NCI-H526 treated with DMSO at 0.1 percent for 48 hours (cell line): Measurements from ENCODE around the gene RRAD.
"Not testable (repeated sequence)": the region's sequence is repeated elsewhere in the genome, so short reads cannot be mapped to it uniquely, and the experiment has no call there.

ENCODE experiments used
- DNase-seq: peaks from one replicate; lab custom pipeline; 2025; lab: John Stamatoyannopoulos, UW

Gene RRAD

DNA sequence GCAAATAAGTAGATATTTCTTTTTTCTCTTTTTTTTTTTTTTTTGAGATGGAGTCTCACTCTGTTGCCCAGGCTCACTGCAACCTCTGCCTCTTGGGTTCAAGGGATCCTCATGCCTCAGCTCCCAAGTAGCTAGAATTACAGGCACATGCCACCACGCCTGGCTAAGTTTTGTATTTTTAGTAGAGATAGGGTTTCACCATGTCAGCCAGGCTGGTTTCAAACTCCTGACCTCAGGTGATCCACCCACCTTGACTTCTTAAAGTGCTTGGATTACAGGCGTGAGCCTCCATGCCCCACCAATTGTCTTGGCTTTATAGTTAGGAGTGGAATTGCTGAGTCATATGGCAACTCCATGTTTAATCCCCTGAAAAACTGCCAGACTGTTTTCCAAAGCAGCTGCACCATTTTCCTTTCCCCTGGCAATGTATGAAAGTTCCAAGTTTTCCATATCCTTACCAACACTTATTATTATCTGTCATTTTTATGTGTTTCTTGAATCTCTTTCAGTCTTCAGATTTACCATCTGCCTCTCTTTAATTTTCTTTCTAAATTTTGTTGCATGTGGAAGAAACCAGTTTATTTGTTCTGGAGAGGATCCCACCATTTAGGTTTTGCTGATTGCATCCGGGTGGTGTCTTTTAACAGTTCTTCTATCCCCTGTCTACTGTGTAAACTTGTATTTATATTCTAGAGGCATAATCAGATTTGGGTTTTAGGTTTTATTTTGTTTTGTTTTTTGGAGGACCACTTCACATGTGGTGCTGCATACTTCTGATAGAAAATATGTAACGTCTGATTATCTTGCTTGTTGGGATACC lies 25.8 kb upstream of the RRAD start:
- DNase-seq, result no peak

DNA sequence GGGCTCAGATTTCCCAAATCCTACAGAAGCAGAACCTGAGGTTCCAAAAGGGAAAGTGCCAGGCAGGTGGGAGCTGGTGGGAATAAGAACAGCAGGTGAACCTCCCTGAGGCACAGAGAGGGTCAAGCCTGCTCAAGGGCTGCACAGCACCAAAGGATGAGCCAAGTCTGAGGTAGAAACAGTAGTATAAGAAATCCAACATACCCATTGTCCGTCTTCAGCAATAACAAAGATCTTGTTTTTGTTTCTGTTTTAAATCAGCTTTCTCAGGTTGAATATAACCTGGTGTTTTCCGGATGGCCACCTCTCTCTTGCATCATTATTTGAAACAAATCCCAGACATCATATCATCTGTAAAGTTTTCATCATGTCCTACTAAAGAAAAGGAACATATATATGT lies 25.1 kb upstream of the RRAD start:
- DNase-seq, result no peak

DNA sequence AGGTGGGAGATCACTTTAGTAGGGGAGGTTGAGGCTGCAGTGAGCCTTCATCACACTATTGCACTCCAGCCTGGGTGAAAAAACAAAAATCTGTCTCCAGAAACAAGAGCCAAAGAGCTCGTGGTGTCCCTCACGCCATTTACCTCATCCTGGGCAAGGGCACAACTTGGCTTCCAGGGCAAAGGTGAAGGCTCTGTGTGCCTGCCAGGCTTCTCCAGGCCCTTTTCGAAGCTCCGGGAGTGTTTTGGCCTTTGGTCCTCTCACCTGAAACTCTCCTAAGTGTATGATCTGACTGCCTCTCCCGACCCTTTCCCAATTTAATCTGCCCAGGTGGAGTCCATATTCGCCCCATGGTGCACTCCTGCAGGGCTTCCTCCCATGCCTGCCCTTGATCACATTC lies 24.1 kb upstream of the RRAD start:
- no peak for DNase-seq

DNA sequence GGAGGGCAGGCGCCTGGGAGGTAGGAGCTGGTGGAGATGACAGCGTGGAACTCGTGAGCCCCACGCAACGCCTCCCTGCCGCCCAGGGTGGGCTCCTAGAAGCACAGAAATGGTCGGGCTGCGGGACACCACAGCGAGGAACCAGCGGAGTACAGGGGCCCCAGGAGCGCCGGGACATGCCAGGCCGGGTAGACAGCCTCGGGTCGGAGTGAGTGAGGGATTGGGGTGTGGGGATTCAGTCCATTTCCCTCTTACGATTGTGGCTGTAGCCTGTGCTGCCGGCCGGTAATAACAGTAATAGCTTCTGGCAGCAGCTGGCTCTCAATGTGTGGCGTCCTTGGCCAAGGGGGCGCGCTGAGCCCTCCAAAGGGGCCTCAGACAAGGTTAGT lies 23.5 kb upstream of the RRAD start:
- no peak for DNase-seq

DNA sequence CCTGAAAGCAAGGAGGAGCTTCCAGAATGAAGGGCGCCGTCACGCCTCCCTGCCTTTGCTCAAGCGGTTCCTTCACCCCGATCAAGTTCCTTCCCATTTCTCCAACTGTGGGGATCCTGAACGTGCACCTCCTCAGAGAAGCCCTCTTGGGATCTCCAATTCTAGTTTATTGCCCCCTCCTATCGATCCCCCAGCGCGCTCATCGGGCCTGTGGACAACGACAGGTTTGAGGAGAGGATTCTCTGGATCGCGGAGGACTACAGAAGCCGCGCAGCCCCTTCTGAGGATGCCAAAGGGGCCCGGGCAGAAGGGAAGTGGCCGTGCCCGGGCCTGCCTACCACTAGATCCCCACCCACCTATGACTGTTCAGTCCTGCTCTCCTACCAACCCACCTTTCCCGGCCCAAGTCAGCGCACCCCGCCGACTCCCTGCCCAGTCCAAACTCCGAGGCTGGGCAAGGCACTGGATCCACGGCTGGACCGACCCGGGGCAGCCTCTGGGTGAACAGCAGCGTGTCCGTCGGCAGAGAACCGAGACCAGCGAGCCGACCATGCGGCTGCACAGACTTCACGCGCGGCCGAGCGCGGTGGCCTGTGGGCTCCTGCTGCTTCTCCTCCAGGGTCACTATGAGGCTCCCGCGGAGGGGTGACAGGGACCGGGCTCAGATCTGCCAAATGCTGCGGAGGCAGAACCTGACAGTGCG lies 22.9 kb upstream of the RRAD start:
- DNase-seq, result no peak

DNA sequence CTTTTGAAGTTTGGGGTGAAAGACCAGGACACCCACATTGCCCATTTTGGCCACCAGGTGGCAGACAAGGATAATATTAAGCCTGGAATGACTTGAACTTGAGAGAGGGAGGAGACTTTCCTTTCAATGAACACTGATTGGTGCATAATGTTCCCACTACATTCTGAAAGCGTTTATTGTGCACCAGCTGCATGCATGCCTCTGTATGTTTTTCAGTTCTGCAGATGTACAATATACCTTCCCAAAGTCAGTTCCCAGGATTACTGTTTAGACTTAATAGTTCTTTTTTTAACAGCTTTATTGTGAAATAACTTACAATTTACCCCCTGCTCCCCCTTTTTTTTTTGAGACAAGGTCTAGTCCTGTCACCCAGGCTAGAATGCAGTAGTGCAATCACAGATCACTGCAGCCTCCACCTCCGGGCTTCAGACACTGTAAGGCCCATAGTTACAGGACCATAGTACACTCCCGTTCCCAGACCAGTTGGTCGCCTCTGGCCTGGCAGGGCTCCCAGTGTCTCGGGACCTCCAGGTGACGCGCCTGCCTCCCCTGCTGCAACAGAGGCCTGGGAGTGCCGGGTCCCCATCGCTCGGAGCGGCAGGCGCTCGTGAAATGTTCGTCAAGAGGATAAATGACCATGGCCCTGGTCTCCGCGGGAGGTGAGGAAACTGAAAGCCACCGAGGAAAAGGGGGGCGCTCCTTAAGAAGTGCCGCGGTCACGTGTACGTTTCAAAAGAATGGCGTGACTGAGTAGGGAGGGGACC lies 22.1 kb upstream of the RRAD start:
- DNase-seq, result peak; percentile 56

DNA sequence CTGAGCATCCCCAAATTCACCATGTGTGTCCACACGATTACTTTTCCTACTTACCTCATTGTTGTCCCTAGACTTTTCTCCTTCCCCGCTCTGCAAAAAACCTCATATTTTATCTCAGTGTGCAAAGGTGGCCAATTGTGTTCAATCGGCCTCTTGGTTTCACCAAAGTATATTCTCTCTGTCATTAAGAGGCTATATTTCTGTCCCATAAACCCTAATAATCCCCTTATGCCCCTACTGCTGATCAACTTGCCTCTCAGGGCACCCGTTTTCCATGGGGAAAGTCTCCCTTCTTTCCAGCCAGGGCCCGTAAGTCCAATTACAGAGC lies 21.6 kb upstream of the RRAD start:
- DNase-seq, result no peak

DNA sequence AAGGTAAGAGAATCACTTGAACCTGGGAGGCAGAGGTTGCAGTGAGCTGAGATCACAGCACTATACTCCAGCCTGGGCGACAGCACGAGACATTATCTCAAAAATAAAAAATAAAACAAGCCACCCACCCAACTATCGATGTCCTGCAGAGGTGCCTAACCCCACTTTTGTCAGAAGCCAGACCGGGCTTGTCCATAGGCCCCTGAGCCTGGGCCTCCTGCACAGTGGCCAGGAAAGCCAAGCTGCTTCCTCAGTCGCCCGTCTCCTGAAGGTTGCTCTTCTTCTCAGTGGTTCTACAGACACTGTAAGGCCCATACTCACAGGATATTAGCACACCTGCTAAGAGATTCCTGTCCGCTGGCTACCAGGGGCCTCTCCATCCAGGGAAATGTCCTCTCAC lies 21.2 kb upstream of the RRAD start:
- no peak for DNase-seq

DNA sequence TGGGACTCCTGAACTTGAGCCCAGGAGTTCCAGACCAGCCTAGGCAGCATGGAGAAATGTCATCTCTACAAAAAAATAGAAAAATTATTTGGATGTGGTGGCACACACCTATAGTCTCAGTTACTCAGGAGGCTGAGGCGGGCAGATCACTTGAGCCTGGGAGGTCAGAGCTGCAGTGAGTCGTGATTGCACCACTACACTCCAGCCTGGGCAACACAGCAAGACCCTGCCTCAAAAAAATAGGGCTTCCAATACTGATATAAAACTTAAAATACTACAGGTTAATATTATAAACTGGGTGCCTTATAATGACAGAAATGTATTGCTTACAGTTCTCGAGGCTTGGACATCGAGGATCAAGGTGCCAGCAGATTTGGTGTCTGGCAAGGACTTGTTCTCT lies 20.6 kb upstream of the RRAD start:
- no peak for DNase-seq

DNA sequence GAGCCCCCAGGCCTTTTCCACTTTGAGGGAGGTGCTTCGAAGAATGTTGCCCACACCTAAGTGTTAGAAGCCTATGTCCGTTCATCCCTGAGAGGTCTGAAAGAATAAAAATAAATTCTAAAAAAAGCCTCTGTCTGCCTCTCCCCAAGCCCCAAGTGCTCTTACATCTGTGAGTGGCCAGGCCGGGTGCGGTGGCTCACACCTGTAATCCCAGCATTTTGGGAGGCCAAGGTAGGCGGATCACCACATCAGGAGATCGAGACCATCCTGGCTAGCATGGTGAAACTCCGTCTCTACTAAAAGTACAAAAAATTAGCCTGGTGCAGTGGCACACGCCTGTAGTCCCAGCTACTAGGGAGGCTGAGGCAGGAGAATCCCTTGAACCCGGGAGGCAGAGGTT lies 19.6 kb upstream of the RRAD start:
- DNase-seq, result not testable (repeated sequence)

DNA sequence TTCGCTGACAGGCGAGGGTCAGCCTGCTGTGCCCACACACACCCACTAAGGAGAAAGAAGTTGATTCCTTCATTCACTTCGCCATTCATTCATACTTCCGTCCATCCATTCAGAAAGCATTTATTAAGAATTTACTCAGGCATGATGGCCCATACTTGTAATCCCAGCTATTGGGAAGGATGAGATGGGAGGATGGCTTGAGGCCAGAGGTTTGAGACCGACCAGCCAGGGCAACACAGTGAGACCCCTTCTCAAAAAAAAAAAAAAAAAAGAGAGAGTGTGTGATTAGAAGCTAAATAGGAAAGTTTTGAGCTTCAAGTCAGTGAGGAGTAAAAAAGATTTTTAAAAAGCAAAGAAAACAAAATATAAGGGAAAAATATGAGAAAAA lies 18.7 kb upstream of the RRAD start:
- DNase-seq, result no peak

DNA sequence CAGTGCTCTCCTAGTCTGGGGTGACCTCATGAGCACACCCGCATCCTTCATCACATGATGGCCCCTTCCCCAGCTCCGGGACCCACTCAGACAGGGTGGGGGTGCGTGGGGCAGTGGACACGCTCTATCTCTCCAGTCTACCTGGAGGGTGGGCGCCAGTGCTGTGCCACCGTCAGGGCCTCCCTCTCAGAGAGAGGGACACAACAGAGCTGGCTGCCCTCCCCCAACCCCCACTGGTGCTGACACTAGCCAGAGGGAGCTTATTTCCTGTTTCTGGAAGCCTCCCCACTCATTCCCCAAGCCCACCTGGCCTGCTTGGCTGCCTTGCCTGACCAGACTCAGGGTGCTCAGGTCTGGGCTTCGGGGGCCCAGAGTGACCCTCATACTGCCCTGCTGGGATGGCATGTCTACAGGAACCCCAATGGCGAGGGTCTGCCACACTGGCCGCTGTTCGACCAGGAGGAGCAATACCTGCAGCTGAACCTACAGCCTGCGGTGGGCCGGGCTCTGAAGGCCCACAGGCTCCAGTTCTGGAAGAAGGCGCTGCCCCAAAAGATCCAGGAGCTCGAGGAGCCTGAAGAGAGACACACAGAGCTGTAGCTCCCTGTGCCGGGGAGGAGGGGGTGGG lies 18.2 kb upstream of the RRAD start:
- no peak for DNase-seq

DNA sequence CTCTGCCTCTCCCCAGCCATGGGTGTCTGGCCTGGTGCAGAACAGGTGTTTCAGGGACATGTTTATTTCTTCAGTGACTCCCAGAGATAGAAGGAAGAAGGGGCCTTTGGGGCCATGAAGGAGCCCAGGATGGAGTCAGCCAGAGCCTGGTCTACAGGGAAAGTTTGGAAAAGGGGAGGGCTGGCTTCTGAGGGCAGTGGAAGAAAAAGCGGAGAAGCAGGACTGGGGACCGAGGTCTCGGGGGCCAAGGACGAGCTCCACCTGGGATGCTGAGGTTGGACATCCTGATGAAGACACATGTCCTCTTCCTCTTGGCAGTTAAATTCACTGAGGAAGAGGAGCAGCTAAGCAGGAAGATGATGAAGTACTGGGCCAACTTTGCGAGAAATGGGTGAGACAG lies 17.6 kb upstream of the RRAD start:
- DNase-seq, result no peak

DNA sequence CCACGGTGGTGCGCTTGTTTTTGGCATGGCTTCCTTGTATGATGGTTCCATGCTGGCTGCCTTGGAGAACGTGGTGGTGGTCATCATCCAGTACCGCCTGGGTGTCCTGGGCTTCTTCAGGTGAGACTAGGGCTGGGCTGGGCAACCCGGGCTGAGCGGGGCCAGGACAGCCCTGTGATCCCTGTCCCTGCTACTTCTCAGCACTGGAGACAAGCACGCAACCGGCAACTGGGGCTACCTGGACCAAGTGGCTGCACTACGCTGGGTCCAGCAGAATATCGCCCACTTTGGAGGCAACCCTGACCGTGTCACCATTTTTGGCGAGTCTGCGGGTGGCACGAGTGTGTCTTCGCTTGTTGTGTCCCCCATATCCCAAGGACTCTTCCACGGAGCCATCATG lies 14.9 kb upstream of the RRAD start:
- no peak for DNase-seq

DNA sequence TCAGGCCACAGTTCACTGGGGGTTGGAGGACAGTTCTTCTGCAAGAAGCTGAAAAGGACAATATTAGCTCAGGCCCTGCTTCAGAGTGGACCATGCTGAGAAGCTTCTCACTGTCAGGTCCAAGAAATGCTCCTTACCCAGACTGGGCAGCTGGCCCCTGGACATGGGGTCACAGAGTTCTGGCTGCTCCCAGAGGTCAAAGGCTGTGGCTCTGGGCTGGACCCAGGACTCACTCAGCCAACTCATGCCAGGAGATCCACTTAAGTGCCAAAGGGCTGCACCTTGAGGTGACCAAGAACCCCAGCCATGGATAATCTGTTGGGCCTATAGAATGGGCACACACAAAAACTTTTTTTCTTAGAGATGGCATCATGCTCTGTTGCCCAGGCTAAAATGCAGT lies 14.0 kb upstream of the RRAD start:
- no peak for DNase-seq

DNA sequence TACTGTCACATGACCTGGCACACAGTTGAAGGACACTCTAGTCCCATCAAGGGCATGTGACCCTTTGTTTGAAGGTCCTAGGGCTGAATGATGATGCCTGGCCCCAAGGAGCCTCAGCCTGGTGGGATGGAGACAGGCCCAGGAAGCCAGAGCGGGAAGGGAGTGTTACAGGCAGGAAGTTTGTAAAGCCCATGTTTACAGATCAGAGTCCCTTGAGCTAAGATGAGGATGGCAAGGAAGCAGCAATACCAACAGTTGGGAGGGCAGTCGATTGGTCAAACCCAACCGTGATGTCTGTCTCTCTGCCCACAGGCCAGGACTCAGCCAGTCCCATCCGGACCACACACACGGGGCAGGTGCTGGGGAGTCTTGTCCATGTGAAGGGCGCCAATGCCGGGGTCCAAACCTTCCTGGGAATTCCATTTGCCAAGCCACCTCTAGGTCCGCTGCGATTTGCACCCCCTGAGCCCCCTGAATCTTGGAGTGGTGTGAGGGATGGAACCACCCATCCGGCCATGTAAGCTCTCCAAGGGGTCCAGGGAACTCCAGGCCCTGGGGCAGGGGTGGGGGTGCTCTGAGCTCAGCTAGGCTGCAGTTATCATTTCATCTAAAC lies 12.5 kb upstream of the RRAD start:
- no peak for DNase-seq

DNA sequence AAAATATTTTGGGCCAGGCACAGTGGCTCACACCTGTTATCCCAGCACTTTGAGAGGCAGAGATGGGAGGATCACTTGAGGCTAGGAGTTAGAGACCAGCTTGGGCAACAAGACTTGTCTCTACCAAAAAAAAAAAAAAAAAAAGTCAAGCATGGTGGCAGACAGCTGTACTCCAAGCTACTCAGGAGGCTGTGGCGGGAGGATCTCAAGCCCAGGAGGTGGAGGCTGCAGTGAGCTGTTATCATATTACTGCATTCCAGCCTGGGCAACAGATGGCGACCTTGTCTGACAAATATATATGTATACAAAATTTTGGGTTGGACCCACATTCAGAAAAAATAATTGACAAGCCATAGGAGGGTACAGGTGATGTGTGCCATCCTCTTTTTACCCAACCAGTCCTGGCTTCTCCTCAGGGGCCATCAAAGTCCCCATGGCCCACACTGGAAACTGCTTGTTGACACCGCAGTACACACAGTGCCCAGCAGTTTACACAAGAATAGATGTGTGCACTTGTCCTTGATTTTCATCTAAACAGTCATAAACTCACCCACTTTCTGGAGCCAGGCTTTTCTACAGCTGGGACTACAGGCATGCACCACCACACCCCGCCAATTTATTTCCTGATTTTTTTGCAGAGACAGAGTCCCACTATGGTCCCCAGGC lies 11.7 kb upstream of the RRAD start:
- DNase-seq, result no peak

DNA sequence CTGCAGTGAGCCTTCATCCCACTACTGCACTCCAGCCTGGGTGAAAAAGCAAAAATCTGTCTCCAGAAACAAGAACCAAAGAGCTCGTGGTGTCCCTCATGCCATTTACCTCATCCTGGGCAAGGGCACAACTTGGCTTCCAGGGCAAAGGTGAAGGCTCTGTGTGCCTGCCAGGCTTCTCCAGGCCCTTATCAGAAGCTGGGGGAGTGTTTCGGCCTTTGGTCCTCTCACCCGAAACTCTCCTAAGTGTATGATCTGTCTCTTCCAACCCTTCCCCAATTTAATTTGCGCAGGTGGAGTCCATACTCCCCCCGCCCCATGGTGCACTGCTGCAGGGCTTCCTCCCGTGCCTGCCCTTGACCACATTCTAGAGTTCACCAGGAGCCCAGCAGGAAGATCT lies 11.1 kb upstream of the RRAD start:
- DNase-seq, result no peak

DNA sequence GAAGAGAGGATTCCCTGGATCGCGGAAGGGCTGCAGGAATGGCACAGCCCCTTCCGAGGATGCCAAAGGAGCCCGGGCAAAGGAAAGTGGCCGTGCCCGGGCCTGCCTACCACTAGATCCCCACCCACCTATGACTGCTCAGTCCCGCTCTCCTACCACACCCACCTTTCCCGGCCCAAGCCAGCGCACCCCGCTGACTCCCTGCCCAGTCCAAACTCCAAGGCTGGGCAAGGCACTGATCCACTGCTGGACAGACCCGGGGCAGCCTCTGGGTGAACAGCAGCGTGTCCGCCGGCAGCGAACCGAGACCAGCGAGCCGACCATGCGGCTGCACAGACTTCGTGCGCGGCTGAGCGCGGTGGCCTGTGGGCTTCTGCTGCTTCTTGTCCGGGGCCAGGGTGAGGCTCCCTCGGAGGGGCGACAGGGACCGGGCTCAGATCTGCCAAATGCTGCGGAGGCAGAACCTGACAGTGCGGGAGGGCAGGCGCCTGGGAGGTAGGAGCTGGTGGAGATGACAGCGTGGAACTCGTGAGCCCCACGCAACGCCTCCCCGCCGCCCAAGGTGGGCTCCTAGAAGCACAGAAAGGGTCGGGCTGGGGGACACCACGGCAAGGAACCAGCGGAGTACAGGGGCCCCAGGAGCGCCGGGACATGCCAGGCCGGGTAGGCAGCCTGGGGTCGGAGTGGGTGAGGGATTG lies 10.1 kb upstream of the RRAD start, which contains the start of gene CES2:
CES2 (plus strand) TSS at position 203 of the 698 bp plus-strand sequence; CDS start at position 323, 120 bp downstream.
- no peak for DNase-seq

DNA sequence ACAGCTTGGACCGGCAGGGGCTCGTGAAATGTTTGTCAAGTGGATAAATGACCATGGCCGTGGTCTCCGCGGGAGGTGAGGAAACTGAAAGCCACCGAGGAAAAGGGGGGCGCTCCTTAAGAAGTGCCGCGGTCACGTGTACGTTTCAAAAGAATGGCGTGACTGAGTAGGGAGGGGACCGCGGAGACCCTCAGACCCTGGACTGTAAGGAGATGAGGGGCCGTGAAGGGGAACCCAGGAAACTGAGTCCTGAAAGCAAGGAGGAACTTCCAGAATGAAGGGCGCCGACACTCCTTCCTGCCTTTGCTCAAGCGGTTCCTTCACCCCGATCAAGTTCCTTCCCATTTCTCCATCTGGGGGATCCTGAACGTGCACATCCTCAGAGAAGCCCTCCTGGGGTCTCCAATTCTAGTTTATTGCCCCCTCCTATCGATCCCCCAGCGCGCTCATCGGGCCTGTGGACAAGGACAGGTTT lies 9.5 kb upstream of the RRAD start:
- not testable (repeated sequence) for DNase-seq
